ENCODE data around the gene TCL1A.
"Not testable (repeated sequence)": the region's sequence is repeated elsewhere in the genome, so short reads cannot be mapped to it uniquely, and the experiment has no call there.

Gene TCL1A, protein sequence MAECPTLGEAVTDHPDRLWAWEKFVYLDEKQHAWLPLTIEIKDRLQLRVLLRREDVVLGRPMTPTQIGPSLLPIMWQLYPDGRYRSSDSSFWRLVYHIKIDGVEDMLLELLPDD

DNA sequence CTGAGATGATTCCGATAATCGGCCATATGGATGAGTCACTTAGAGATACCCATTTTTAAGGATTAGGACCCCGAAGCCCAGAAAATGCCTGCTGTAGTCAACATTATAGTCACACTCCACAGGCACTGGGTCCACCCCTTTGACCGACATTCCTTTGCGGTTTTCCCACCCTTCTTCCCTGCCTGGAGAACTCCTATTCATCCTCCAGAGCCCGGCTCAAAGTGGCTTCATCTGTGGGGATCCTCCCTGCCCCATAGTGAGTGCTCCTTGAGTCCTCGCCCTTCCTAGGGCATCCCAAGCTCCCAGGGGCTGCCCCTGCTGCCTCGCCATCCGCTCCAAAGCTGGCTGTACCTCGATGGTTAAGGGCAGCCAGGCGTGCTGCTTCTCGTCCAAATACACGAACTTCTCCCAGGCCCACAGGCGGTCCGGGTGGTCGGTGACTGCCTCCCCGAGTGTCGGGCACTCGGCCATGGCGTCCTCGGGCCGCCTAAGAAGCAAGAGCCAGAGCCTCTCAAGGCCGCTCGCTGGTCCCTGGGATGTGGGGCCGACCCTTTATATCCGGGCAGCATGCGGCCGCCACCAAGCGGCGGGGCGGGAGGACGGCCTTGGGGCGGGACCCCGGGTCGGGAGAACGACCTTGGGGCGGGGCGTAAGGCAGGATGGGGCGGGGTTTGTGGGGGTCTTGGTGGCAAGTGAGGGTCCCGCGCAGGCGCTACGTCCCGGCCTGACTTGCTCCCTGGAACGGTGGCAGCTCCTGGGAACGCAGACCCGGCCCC is at the start of gene TCL1A:
Gene TCL1A (minus strand): TSS at position 530 of the 776 bp plus-strand sequence. CDS start 59 bp downstream, at position 471.
- no peak for DNase-seq (ENCODE audit: low spot score)

DNA sequence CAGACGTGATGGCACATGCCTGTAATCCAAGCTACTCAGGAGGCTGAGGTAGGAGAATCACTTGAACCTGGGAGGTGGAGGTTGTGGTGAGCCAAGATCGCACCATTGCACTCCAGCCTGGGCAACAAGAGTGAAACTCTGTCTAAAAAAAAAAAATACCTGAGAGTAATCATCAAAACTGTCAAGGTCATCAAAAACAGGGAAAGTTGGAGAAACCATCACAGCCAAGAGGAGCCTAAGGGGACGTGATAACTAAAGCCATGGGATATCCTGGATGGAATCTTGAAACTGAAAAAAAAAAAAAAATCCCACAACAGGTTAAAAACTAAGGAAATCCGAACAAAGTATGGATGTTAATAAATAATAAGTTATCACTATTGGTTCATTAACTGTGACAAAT is 49.1 kb upstream of the TCL1A start:
- DNase-seq (ENCODE audit: low spot score) = not testable (repeated sequence)

DNA sequence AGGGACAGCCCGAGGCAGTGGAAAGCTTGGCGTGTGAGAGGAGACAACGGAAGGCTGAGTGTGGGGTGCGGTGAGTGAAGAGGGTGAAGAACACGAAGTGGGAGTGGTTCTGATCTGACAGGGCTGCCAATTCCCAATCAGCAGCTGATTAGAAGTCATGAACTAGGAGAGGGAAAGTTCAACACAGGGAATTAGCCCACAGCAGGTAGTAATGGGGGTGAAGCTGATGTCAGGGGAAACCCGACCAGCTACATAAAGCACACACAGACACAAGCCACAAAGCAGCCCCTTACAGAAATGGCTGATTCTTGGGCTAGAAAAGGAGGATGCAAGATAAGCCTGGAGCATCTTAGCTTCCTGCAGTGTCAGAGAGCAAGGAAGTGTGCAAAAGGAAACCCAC is 47.5 kb upstream of the TCL1A start:
- DNase-seq (ENCODE audit: low spot score) = no peak

DNA sequence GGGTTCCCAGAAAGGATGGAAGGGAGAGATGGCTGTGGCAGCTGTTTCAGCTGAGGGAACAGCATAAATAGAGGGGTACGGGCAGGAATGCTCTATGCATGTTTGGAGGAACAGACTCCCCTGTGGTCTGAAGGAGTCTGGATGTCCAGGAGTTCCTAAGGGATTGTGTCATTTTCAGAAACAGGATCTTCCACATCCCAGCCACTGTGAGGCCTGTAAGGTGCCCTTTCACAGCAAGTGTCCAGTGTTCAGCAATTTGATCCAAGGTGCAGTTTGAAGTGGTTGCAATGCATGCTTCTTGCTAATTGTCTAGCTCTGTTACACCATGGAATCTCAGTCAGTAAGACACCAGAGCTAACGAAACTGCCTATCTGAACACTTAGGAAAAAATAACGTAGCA is 46.7 kb upstream of the TCL1A start:
- DNase-seq (ENCODE audit: low spot score) = no peak

DNA sequence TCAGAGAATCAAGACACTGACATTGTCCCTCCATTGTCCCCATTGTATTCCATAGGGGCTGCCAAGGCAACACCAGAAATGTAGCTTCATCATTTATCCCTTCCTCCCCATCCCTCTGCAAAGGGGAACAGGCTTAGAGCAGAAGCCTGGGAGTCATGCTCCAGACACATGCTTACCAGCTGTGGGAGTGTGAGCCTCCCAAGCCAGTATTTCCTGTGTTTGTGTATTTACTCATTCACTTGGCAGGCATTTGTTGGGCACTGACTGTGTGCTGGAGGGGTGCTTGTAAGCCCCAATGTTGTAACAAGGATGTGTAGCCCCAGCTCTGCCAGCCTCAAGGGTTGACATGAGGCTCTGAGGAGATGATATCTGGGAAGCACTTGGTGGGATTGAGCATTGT is 46.0 kb upstream of the TCL1A start:
- no peak for DNase-seq (ENCODE audit: low spot score)

DNA sequence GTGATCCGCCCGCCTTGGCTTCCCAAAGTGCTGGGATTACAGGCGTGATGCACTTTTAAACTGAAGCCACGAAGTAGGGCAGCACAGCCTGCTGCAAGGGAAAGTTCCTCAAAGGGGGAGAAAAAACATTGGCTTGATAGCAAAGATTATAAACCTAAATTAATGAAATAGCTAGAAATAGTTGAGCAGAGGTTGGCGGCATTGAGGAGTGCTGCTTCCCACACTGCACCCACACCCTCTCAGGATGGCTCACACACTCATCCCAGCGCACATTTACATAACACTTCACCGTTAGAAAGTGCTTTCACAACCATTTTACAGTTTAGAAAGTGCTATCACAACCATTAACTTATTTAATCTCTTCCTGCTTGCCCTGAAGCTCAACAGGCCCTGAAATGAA is 44.4 kb upstream of the TCL1A start:
- DNase-seq (ENCODE audit: low spot score) = no peak

DNA sequence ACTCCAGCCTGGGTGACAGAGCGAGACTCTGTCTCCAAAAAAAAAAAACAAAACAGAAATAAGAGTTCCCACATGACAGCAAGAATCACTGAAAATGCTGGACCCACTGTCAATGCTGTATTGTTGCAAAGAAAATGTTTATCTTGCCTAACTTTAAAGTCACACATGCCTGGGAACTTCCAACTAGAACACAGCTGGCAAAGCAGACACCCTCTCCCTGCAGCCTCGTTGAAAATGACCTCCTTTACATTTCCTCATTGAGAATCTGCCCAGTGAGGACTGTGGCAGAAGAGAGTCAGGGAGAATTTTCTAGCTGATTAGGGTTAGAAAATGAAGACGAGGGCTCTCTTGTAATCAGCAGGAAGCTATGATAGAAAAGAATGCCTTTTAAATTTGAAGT is 42.8 kb upstream of the TCL1A start:
- DNase-seq (ENCODE audit: low spot score) = no peak

DNA sequence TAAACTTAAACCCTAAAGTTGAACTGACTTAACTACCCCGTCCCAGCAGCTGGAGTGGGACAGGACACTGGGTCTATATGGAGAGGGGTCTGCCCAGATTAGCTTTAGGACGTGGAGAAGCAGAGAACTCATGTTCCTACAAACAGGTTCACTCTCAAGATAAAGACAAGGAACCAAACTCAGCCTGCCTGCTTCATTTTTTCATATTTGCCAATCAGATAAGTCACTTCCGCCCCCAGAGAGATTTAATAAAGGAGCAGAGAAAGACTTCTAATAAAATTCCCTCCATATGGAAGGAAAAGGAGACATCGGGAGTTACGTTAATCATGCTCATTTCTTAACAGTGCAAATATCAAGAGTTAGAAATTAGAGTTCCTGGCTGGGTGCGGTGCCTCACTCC is 42.2 kb upstream of the TCL1A start:
- no peak for DNase-seq (ENCODE audit: low spot score)

DNA sequence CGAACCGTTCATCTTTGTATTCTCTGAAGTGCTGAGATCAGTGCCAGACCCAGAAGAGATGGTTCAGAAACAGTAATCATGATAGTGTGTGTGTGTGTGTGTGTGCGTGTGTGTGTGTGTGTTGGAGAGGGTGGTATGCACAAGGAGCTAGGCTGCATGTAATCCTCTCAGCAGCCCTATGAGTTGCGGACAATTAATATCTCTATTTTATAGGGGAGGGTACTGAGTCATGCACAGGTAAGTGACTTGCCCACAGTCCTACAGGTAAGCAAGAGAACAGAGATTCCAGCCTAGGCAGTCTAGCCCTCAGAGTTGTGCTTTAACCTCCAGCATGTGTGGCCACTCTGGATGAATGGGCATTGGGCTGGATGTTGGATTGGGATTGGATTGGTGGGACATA is 27.9 kb upstream of the TCL1A start:
- no peak for DNase-seq (ENCODE audit: low spot score)

DNA sequence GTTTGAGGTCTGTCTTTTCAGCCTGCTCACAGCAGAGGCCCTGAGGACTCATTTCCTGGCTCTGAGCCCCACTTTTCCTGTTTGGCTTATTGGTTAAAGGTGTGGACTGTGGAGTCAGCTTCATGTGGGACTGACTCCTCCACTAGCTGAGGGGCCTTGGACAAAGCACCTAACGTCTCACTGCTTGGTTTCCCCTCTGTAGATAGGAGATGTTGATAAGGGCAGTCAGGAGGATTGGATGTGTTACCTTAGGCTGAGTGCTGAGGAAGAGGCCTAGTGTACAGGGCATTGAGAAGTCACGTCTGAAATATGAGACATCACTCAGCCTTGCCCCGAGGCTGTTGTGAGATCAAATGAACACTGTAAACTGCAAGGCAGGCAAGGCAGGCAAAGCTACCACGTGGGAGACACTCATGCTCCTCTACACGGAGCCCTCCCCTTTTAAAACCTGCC is 27.1 kb upstream of the TCL1A start:
- no peak for DNase-seq (ENCODE audit: low spot score)

DNA sequence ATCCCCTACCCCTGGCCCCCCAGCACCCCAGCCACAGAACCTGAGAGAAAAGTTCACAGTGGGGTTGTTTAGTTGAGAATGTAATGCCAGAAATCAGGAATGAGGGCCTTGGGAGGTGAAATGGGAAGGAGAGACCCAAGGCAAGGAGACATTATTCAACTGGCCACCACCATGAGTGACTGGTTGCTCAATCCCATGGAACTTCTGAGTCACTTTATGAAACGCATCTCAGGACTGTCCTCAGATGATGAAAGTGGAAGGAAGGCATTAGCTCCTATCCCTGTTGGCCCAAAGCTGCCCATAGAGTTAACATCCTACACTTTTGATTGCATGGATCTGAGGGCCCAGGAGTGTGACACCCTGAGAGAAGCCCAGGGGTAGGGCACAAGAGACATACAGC is 25.4 kb upstream of the TCL1A start:
- no peak for DNase-seq (ENCODE audit: low spot score)

DNA sequence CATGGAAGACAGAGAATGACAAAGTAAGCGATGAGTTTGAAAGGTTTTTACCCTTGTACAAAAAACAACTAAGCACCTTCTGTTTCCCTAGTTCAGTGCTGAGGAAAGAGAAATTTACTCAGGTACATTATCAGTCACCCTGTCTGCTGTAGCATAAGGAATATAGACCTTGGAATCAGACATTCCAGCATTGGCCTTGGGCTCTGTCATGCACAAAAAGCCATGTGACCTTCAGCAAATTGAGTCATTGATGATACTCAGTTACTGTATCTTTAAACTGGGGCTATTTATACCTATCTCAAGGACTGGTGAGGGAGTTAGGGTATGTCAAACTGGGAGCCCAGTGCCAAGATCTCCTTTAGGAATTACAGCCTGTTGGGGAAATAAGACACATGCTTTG is 19.3 kb upstream of the TCL1A start:
- DNase-seq (ENCODE audit: low spot score) = no peak

DNA sequence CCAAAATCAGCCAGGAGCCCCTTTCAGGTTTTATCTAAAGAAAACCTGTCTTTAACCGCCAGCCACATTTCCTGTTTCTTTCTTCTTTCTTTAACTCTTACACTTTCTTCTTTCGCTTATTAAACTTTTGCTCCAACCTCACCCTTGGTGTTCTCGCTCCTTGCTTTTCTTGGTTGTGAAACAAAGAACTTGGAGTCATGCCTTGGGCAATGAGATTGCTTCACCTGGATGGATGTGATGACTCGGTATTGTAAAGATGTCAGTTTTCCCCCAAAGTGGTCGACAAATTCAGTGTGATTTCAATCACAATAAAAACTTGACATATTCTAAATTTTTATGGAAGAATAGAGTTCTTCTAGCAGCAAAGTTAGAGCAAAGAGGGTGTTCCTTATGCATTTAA is 16.2 kb upstream of the TCL1A start:
- DNase-seq (ENCODE audit: low spot score) = no peak

DNA sequence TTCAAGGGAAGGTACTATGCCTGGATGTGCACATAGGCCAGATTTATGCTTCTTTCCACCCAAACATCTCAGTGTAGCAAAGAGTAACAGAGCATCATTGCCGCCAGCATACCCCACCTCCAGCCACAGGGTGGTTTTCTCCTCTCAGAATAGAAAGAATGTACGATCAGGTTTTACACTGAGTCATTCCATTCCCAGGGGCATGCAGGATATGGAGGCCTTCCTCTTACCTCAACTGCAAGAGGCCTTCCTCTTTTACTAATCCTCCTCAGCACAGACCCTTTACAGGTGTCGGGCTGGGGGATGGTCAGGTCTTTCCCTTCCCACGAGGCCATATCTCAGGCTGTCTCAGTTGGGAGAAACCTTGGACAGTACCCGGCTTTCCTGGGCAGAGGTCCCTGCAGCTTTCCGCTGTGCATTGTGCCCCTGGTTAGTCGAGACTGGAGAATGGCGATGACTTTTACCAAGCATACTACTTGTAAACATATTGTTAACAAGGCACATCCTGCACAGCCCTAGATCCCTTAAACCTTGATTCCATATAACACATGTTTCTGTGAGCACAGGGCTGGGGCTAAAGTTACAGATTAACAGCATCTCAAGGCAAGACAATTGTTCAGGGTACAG is 15.6 kb upstream of the TCL1A start:
- DNase-seq (ENCODE audit: low spot score) = not testable (repeated sequence)

DNA sequence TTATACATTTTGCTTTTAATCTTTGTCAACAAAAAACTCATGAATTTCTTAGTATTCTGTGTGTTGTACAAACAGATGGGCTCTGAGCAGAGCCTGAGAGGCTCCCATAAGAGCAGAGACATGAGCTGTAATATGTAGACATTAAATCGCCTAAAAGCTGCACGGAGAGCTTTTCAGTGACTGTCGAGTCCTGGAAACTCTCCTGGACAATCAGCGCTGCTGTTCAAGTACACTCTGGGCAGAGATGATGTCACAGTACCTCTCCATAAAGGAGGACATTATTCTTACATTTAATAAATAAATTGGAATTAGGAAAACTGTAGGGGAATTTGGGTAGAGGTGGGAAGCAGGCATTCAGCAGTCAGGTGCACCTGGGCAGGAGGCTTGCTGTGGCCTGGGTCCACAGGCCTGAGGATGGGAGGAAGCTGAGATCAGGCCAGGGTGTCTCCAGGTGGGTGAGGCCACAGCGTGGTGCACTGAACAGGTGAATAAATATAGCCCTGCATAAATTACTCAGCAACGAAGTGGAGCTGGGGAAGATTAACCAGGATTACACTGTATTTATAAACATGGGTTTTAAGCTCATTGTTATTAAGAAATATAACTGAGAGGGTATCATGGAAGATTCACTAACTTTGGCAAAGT is 13.3 kb upstream of the TCL1A start:
- no peak for DNase-seq (ENCODE audit: low spot score)

DNA sequence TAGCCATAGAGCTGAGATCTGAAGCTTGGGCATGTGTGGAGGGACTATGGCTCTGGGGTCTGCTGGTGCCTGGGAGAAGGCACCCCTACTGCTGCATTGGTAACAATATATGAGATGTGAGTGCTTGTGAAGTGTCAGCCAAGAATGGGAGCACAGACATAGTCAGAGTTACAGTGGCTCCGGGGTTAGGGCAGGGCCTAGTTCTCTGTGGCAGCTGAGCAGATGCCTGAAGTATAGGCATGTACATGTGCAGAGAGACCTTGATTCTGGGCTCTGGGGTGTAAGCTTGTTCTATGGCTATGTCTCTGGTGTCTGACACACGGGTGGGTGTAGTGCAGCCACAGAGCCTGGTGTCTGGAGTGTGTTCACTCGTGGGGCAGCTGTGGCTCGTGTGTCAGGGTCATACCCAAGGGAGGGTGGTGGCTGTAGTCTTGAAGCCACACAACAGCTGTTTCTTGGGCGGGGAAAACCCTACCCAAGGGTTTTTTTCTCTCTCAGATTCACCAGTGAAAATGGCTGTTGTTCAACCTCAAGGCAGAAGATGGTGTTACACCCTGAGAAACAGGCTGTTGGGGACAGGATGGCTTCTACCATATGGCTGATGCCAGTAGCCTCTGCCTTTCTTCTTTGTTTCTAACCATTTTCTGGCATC is 11.9 kb upstream of the TCL1A start:
- no peak for DNase-seq (ENCODE audit: low spot score)

DNA sequence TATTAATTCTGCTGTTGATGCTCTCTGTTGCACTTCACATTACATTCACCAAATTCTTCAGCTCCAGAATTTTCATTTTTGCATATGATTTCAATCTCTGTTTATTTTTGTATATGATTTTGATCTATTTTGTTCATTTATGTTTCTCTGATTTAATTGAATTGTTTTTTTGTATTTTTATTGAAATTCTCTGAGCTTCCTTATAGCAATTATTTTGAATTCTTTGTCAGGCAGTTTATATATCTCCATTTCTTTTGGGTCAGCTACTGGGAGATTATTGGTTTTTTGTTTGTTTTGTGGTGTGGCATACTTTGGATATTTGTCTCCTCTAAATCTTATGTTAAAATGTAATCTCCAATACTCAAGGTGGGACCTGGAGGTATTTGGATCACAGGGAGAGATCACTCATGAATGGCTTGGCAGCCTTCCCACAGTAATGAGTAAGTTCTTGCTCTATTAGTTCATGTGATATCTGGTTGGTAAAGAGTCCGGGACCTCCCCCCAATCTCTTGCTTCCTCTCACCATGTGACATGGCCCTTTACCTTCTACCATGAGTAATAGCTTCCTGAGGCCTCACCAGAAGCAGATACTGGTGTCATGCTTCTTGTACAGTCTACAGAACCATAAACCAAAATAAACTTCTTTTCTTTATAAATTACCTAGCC is 8.7 kb upstream of the TCL1A start:
- DNase-seq (ENCODE audit: low spot score) = no peak

DNA sequence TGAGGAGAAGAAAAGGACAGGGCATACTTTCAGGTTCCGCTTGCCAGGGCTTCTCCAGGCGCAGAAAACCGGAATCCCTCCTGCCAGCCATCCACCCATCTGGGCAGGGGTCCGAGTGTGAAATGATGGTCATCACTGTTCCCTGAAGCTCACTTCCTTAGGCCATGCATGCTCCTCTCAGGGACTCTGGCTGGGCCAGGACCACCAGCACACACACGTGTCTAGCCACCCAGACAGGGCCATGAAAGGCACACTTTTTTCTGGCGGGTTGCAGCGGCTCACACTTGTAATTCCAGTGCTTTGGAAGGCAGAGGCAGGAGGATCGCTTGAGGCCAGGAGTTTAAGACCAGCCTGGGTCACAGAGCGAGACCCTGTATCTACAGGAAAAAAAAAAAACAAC is 1.5 kb downstream of the TCL1A start:
- no peak for DNase-seq (ENCODE audit: low spot score)

DNA sequence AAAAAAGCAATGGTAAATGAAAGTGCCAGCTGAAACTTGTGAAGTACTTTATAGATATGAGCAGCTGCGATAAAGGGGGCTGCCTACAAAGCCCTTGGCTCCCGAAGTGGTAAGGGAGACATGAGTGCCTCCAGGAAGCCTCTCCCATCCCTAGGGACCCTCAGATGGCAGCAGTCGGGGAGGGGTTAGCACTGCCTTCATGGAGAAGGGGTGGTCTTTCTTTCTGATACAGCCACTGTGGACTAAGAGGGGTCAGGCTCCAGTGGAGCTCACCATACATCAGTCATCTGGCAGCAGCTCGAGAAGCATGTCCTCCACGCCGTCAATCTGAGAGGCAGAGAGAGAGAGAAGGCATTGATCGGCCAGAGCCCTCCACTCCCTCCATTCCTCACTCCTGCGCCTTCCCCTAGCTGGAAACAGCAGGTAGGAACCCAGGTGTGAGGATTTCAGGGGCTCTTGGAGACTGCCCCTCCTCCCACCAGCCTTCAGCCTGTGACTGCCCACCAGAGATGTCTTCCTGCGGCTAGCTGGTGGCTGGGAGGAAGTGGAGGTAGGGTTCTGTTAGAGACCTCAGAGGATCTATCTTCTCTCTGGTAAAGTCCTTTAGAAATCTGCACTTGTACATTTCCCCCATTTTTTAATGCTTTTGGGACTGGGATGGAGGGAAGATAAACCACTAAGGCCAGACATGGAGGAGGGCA is 2.3 kb downstream of the TCL1A start:
- no peak for DNase-seq (ENCODE audit: low spot score)

DNA sequence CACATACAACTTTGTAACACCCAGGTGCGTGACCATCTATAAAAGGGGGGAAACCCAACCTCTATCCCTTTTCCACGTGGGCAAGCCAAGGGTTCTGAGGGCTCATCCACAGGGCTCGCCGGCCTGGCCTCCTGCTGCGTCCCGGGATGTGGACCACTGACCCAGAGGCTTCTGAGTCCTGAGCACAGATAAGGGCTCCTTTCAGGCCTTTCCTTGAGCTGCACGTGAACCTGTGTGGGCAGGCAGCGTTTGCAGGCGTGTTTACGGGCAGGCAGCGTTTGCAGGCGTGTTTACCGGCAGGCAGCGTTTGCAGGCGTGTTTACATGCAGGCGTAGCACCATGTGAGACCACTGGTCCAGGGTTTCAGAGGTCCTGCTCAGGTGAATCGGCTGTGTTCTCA is 3.8 kb downstream of the TCL1A start:
- no peak for DNase-seq (ENCODE audit: low spot score)

DNA sequence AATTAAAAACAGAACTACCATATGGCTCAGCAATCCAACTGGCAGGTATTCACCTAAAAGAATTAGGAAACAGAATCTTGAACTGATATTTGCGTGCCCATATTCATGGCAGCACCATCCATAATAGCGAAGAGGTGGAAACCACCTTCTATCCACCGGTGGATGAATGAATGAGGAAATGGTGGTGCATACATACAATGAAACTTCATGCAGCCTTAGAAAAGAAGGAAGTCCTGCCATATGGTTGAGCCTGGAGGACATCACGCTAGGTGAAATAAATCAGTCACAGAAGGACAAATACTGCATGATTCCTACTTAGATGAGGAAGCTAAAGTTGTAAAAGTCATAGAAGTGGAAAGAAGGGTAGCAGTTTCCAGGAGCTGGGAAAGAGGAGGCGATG is 6.6 kb downstream of the TCL1A start:
- no peak for DNase-seq (ENCODE audit: low spot score)

Data from D341Med (cell line).